ENCODE measurements around the gene FOXO1.

DNA sequence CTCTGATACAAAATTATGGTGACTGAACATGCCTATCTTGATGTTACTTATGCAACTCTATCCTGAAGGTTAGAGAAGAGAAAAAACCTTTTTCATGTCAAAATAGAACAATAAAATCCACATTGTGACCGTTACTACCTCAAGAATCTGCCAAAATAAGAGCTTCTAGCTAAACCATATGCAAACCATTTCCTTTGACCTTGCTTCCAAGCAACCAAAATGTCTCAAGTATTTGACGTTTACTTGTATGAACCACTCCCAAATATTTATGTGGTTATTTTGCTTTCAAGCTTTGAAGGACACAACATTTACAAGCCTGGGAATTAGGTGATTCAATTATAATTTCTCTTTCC is 13.9 kb downstream of the FOXO1 start:
- TF ChIP-seq CTCF (conservative IDR thresholded peaks at IDR 0.05; ENCODE audit: low read depth in 2 of 2) = no peak
- TF ChIP-seq JUNB (IDR thresholded peaks at IDR 0.05; ENCODE audit: unreplicated experiment) = no peak
- TF ChIP-seq ZNF462 (CRISPR knock-in tag; IDR thresholded peaks at IDR 0.05) = no peak
- no peak for TF ChIP-seq CREB1 (CRISPR knock-in tag; IDR thresholded peaks at IDR 0.05; ENCODE audit: low read depth)
- no peak for TF ChIP-seq STAT1 (IDR thresholded peaks at IDR 0.05; ENCODE audit: unreplicated experiment)
- no peak for TF ChIP-seq POLR2AphosphoS5 (IDR thresholded peaks at IDR 0.05; ENCODE audit: low read depth)
- no peak for TF ChIP-seq ETS1 (IDR thresholded peaks at IDR 0.05)
- no peak for TF ChIP-seq EZH2 (IDR thresholded peaks at IDR 0.05; ENCODE audit: low read depth, unreplicated experiment)
- TF ChIP-seq EZH2phosphoT487 (IDR thresholded peaks at IDR 0.05; ENCODE audit: unreplicated experiment) = no peak
- TF ChIP-seq REST (IDR thresholded peaks at IDR 0.05; ENCODE audit: unreplicated experiment) = no peak
- no peak for TF ChIP-seq ZNF114 (CRISPR knock-in tag; IDR thresholded peaks at IDR 0.05)
- no peak for TF ChIP-seq NANOG (IDR thresholded peaks at IDR 0.05; ENCODE audit: borderline replicate concordance)
- no peak for TF ChIP-seq ZNF331 (CRISPR knock-in tag; IDR thresholded peaks at IDR 0.05; ENCODE audit: low read depth)
